Panc1 (cell line): ENCODE measurements around the gene CMTM4. TPM values are rescaled to one million over a fixed set of nuclear protein-coding genes. Genes with fewer than 3 reads are reported as not detected.

Experiments used
- ATAC-seq: fragments of 200-7000 bp; cut with Tn5 transposase; 2 replicates; pipeline ENCODE4 v1.9.1; 2020; ENCODE audit warnings: mild to moderate bottlenecking, moderate library complexity
- BruUV-seq: library from RNA; stranded (reverse); fragments of 400-500 nt; replicated peaks from 2 replicates; lab custom pipeline; 2021; lab: Mats Ljungman, UMichigan
- CTCF ChIA-PET: fragments of 300-600 bp; sonication (Branson Sonifier 250); formaldehyde crosslinking; loops from one replicate; lab custom pipeline; 2022; ENCODE audit warnings: antibody characterized with exemption; lab: Charles Lee
- POLR2A ChIA-PET: fragments of 300-600 bp; sonication (Branson Sonifier 250); formaldehyde crosslinking; loops from one replicate; lab custom pipeline; 2022; ENCODE audit warnings: antibody characterized with exemption; lab: Charles Lee
- DNase-seq: peaks from one replicate; pipeline ENCODE4 v3.0.0-alpha.2; 2010; ENCODE audit warnings: low read depth, low spot score
- H3K27ac ChIP-seq: 2 replicates; pipeline ENCODE4 v1.5.1; 2011; ENCODE audit warnings: mild to moderate bottlenecking, low read length, inconsistent platforms
- H3K27me3 ChIP-seq: fragments of 200-500 bp; sonication (Bioruptor generic); 2 replicates; pipeline ENCODE4 v1.6.0; 2014; ENCODE audit warnings: low read length, inconsistent platforms; ENCODE audit not compliant: control insufficient read depth, insufficient read depth
- H3K36me3 ChIP-seq: fragments of 200-500 bp; sonication (Bioruptor generic); 2 replicates; pipeline ENCODE4 v1.5.1; 2014; ENCODE audit warnings: inconsistent platforms, mild to moderate bottlenecking, low read length, moderate library complexity; ENCODE audit not compliant: control insufficient read depth, insufficient read depth
- H3K4me1 ChIP-seq: 2 replicates; pipeline ENCODE4 v1.5.1; 2011; ENCODE audit warnings: inconsistent platforms, mild to moderate bottlenecking, low read length, moderate library complexity; ENCODE audit not compliant: control insufficient read depth, insufficient read depth
- H3K4me3 ChIP-seq, 2 experiments: 2 replicates each; pipeline ENCODE4 v1.5.1; 2011 to 2012; ENCODE audit warnings: low read depth in 2 of 2, low read length in 2 of 2, mild to moderate bottlenecking in 2 of 2, inconsistent platforms in 1 of 2, moderate library complexity in 1 of 2
- H3K9me3 ChIP-seq: fragments of 200-500 bp; sonication (Bioruptor generic); 2 replicates; pipeline ENCODE4 v1.5.1; 2014; ENCODE audit warnings: low read depth, mild to moderate bottlenecking, inconsistent platforms, low read length, moderate library complexity; ENCODE audit not compliant: control insufficient read depth, insufficient read depth
- POLR2AphosphoS5 ChIP-seq: IDR thresholded peaks from 2 replicates; pipeline ENCODE4 v1.6.1; 2012; ENCODE audit warnings: mild to moderate bottlenecking, low read depth, low read length, moderate library complexity
- SIN3A ChIP-seq: IDR thresholded peaks from 2 replicates; pipeline ENCODE4 v1.6.1; 2012; ENCODE audit warnings: low read depth, mild to moderate bottlenecking, low read length, moderate library complexity, borderline replicate concordance; ENCODE audit not compliant: insufficient read depth
- TCF7L2 ChIP-seq: IDR thresholded peaks from 2 replicates; pipeline ENCODE4 v1.6.1; 2011; ENCODE audit warnings: mild to moderate bottlenecking, low read depth, low read length, inconsistent platforms
- in situ Hi-C: cut with HindIII; loops from 2 replicates; pipeline ENCODE4 v1.10.0; 2016; ENCODE audit warnings: low sequenced_read_pairs, low pct_unique_long_range_greater_than_20kb
- intact Hi-C: fragments of 100-400 bp; cut with micrococcal nuclease; formaldehyde crosslinking; loops from one replicate; pipeline ENCODE4 v1.10.0; 2022; ENCODE audit not compliant: unreplicated experiment
- total RNA-seq: library from RNA; stranded (reverse); gene quantifications from one replicate; pipeline ENCODE4 v1.2.1, GENCODE V29; 2021; ENCODE audit not compliant: unreplicated experiment
- TF ChIP-seq, protein P1 (sequence below): fragments of 450-650 bp; IDR thresholded peaks from 2 replicates; pipeline ENCODE4 v1.5.1; 2017; ENCODE audit warnings: mild to moderate bottlenecking
- TF ChIP-seq, protein P2 (sequence below), 2 experiments: IDR thresholded peaks; 2 replicates each; pipeline ENCODE4 v1.6.1; 2011 to 2012; ENCODE audit warnings: low read depth in 2 of 2, control low read depth in 1 of 2, low read length in 1 of 2, mild to moderate bottlenecking in 1 of 2, moderate library complexity in 1 of 2; ENCODE audit not compliant: insufficient read depth in 1 of 2

CMTM4 gene
- total RNA-seq, 1 experiment from 2014 or later: 51.9 TPM

DNA sequence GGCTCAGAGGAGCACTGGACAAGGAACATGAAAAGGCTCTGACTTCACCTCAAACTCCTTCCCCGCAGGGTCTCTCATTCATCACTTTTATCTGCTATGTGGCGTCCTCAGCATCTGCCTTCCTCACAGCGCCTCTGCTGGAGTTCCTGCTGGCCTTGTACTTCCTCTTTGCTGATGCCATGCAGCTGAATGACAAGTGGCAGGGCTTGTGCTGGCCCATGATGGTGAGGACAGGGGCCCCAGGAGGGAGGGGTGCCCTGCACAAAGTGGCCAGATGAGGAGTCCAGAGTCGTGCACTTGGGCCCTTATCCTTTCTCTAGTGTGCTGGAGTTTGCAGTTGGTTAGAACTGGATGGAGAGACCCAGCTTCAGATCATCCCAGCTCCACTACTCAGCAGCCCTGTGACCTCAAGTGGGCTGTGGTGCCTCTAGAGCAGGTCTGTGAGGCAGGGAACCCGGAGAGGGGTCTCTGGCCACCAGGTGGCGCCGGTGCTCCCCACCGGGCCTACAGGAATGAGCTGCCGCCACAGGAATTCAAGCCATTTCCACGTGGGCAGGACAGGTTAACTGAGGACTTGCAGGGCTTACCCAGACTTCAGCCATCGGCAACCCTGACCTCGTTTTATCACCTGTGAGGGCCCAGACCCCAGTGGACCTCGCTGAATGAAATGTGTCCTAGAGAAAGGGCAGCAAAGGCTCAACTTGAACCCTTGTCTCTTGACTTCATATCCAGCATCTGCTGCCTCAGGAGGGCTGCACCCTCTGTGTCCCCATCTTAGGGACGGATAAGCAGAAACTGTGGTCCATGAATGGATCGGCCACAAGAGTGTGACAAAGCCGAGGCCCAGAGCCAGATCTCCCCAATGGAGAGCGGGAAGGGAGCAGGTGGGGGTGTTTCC lies 88.1 kb downstream of the CMTM4 start:
- no peak; the same call in 1 of the 2 replicates for TF ChIP-seq POLR2AphosphoS5
- TF ChIP-seq SIN3A: no peak
- TF ChIP-seq, protein P1, sequence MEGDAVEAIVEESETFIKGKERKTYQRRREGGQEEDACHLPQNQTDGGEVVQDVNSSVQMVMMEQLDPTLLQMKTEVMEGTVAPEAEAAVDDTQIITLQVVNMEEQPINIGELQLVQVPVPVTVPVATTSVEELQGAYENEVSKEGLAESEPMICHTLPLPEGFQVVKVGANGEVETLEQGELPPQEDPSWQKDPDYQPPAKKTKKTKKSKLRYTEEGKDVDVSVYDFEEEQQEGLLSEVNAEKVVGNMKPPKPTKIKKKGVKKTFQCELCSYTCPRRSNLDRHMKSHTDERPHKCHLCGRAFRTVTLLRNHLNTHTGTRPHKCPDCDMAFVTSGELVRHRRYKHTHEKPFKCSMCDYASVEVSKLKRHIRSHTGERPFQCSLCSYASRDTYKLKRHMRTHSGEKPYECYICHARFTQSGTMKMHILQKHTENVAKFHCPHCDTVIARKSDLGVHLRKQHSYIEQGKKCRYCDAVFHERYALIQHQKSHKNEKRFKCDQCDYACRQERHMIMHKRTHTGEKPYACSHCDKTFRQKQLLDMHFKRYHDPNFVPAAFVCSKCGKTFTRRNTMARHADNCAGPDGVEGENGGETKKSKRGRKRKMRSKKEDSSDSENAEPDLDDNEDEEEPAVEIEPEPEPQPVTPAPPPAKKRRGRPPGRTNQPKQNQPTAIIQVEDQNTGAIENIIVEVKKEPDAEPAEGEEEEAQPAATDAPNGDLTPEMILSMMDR: peak; percentile 91
- Histone ChIP-seq H3K4me1 (peaks cover 21% of the 10 kb centered on the region), H3K27me3 (no peaks in the 10 kb centered on the region), H3K4me3 (no peak overlapping the region), H3K36me3 (peaks cover 4% of the 10 kb centered on the region; the same call in 1 of the 2 replicates), H3K27ac (peak overlapping the region; percentile 65), H3K9me3 (no peaks in the 10 kb centered on the region)
- in situ Hi-C loops (no loop called here), intact Hi-C loops (loop anchor here (10.0 kb wide), 1 partner anchor 204 kb away; no protein-coding TSS in a partner anchor)
- POLR2A ChIA-PET: interaction anchor here (0.6 kb wide), 1 partner anchor 41 kb away, joined by 3 read pairs; no protein-coding TSS in a partner anchor
- CTCF ChIA-PET: interaction anchor here (0.5 to 2.0 kb wide), 11 partner anchors 12 to 266 kb away, joined by 3 to 11 read pairs (median 3); no protein-coding TSS in a partner anchor
- ATAC-seq (peak; percentile 78), DNase-seq (no peak)
- no TSS peak for BruUV-seq

DNA sequence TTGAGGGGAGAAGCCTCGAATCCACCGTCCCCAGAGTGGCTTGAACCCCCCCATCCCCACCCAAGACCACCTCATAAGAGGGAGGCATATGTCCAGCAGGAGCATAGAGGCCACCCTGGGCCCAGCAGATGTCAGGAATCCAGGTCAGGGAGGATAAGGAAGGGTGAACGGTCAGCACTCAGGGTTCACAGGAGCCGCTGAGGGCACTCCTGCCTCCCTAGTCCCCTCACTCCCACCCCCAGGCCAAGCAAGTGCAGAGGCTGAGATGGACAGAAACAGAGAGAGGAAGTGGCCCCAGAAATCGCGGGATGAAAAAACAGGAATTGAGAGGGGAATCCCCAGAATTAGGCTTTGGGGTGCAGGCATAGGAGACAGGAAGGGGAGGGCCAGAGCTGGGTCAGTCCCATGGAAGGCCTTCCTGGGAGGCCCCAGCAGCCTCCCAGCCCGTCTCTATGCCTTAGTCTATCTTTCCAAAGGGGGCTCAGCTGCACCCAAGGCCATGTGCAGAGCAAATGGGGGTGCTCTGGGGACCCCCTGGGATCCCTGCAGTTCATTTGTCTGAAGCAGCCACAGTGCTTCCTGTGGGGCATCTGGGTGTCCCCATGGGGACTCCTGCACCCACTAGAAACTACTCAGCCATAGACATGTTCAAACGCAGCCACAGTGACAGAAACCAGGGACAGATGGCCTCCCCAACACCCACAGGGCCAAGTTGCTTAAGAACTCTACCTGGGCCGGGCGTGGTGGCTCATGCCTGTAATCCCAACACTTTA lies 90.4 kb downstream of the CMTM4 start:
- no peak for ATAC-seq
- Histone ChIP-seq H3K4me1 (peaks cover 21% of the 10 kb centered on the region), H3K4me3 (peak overlapping the region; percentile 60), H3K27ac (peak overlapping the region; percentile 65), H3K27me3 (no peaks in the 10 kb centered on the region), H3K36me3 (peaks cover 4% of the 10 kb centered on the region; the same call in 1 of the 2 replicates), H3K9me3 (no peaks in the 10 kb centered on the region)
- TSS peak; percentile 73 for BruUV-seq
- intact Hi-C loops (loop anchor here (10.0 kb wide), 1 partner anchor 201 kb away; no protein-coding TSS in a partner anchor), in situ Hi-C loops (no loop called here)
- ChIA-PET CTCF (no interaction called here), POLR2A (no interaction called here)
- TF ChIP-seq POLR2AphosphoS5 (no peak), SIN3A (no peak), TCF7L2 (no peak)
- TF ChIP-seq, protein P1: no peak
- TF ChIP-seq, protein P2, sequence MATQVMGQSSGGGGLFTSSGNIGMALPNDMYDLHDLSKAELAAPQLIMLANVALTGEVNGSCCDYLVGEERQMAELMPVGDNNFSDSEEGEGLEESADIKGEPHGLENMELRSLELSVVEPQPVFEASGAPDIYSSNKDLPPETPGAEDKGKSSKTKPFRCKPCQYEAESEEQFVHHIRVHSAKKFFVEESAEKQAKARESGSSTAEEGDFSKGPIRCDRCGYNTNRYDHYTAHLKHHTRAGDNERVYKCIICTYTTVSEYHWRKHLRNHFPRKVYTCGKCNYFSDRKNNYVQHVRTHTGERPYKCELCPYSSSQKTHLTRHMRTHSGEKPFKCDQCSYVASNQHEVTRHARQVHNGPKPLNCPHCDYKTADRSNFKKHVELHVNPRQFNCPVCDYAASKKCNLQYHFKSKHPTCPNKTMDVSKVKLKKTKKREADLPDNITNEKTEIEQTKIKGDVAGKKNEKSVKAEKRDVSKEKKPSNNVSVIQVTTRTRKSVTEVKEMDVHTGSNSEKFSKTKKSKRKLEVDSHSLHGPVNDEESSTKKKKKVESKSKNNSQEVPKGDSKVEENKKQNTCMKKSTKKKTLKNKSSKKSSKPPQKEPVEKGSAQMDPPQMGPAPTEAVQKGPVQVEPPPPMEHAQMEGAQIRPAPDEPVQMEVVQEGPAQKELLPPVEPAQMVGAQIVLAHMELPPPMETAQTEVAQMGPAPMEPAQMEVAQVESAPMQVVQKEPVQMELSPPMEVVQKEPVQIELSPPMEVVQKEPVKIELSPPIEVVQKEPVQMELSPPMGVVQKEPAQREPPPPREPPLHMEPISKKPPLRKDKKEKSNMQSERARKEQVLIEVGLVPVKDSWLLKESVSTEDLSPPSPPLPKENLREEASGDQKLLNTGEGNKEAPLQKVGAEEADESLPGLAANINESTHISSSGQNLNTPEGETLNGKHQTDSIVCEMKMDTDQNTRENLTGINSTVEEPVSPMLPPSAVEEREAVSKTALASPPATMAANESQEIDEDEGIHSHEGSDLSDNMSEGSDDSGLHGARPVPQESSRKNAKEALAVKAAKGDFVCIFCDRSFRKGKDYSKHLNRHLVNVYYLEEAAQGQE (IDR thresholded peaks at IDR 0.05; ENCODE audit: insufficient read depth in 1 of 2, low read depth in 2 of 2, low read length in 1 of 2): no peak
- no peak for DNase-seq
